GM12892 (cell line): ENCODE data around the gene KPNA4.

Experiments used
- POLR2A ChIP-seq: IDR thresholded peaks from 2 replicates; pipeline ENCODE4 v1.6.1; 2011; ENCODE audit warnings: low read depth, low read length, control low read depth
- POLR2AphosphoS5 ChIP-seq: IDR thresholded peaks from 2 replicates; pipeline ENCODE4 v1.6.1; 2011; ENCODE audit warnings: low read depth, low read length, control low read depth
- TAF1 ChIP-seq: IDR thresholded peaks from 2 replicates; pipeline ENCODE4 v1.6.1; 2011; ENCODE audit warnings: low read depth, mild to moderate bottlenecking, control low read depth, low read length, borderline replicate concordance

DNA sequence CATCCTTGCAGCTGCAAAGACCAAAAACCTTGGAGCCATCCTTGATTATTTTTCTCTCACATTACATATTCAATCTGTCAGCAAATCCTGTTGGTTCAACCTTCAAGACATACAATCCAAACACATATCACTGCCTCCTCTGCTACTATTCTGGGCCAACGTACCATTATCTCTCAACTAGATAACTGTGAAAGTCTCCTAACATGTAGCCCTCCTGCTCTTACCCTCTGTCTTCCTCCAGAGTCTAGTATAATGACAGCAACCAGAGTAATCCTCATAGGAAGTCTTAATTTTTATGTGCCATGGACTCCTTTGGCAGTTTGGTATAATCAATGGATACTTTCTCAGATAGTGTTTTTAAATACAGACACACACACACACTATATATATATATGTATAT is 27.6 kb downstream of the KPNA4 start:
- TF ChIP-seq POLR2AphosphoS5 (no peak), POLR2A (no peak), TAF1 (no peak)
